GM10248 (cell line): ENCODE results near the gene PTBP3.

Experiments
- CTCF ChIA-PET: fragments of 300-600 bp; sonication (Branson Sonifier 250); formaldehyde crosslinking; extraction: SDS; loops from one replicate; lab custom pipeline; 2021; ENCODE audit warnings: antibody characterized with exemption; lab: Yijun Ruan, JAX
- POLR2A ChIA-PET: fragments of 350-650 bp; sonication (Branson Sonifier 250); formaldehyde crosslinking; extraction: SDS; loops from one replicate; lab custom pipeline; 2020; ENCODE audit warnings: antibody characterized with exemption; lab: Yijun Ruan, JAX
- DNase-seq: peaks from one replicate; pipeline ENCODE4 v3.0.0; 2012; ENCODE audit errors: extremely low spot score
- TF ChIP-seq, protein P1 (sequence below): IDR thresholded peaks from 2 replicates; pipeline ENCODE4 v1.5.1; 2012; ENCODE audit warnings: mild to moderate bottlenecking, low read depth; ENCODE audit errors: extremely low read depth, missing control alignments, control extremely low read depth

The PTBP3 gene

DNA sequence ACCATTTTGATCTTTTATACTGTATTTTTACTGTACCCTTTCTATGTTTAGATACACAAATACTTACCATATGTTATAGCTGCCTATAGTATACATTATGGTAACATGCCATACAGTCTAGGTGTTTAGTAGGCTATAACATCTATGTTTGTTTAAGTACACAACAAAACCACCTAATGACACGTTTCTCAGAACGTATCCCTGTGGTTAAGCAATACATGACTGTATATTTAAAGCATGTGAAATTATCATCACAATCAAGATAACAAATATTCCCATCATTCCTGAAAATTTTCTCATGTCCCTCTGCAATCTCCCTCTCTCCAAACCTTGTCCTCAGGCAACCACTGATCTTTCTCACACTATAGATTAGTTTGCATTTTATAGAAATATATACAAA, 91.9 kb downstream of the PTBP3 start:
- ChIA-PET CTCF (interaction anchor here (1.5 kb wide), 1 partner anchor 9 kb away, joined by 6 read pairs; no protein-coding TSS in a partner anchor), POLR2A (no interaction called here)
- TF ChIP-seq, protein P1, sequence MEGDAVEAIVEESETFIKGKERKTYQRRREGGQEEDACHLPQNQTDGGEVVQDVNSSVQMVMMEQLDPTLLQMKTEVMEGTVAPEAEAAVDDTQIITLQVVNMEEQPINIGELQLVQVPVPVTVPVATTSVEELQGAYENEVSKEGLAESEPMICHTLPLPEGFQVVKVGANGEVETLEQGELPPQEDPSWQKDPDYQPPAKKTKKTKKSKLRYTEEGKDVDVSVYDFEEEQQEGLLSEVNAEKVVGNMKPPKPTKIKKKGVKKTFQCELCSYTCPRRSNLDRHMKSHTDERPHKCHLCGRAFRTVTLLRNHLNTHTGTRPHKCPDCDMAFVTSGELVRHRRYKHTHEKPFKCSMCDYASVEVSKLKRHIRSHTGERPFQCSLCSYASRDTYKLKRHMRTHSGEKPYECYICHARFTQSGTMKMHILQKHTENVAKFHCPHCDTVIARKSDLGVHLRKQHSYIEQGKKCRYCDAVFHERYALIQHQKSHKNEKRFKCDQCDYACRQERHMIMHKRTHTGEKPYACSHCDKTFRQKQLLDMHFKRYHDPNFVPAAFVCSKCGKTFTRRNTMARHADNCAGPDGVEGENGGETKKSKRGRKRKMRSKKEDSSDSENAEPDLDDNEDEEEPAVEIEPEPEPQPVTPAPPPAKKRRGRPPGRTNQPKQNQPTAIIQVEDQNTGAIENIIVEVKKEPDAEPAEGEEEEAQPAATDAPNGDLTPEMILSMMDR = no peak
- no peak for DNase-seq

DNA sequence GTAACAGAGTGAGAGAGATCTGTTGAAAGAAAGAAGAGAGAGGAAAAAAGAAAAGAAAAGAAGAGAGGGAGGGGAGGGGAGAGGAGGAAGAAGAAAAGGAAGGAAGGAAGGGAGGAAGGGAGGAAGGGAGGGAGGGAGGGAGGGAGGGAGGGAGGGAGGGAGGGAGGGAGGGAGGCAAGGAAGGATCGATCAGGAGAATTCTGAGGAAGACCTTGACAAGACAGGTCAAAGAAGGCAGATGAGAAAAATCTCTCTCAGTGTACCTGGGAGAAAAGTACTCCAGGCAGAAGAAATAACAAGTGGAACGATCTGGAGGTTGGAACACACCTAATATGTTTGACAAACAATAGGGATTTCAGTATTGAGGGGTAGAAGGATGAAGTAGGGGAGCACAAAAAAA, 93.7 kb downstream of the PTBP3 start:
- TF ChIP-seq, protein P1 = no peak
- no peak for DNase-seq
- ChIA-PET POLR2A (no interaction called here), CTCF (no interaction called here)

DNA sequence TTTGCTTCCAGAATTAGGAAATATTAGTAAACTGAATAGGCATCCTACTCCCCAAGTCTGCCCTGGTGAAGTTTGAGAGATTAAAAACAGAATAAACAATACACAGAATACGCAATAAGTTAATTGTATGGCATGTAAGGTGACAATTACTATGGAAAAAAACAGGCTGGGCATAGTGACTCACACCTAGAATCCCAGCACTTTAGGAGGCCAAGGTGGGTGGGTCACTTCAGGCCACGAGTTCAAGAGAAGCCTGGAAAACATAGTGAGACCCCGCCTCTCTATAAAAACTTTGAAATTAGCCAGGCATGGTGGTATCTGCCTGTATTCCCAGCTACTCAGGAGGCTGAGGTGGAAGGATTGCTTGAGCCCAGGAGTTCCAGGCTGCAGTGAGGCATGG, 94.1 kb downstream of the PTBP3 start:
- ChIA-PET CTCF (no interaction called here), POLR2A (no interaction called here)
- DNase-seq = no peak
- TF ChIP-seq, protein P1 = no peak

DNA sequence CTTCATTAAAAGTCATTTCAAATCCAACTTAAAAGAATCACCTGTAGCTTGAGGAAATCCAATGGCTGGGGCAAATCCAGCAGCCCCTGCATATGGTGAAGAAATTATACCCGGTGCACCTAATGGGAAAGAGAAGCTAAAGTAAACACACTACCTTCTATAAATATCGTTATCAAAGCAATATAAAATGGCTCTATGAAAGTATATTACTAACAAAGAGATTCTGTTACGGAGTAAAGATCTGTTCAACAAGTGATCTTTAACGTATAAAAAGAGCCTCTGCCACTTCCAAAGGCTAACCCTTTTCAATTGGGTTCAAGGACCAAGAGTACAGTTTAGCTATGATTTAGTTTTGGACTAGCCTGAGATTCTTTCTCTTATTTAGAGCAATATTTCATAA, 98.6 kb downstream of the PTBP3 start:
- CTCF ChIA-PET = interaction anchor here (0.7 kb wide), 1 partner anchor 26 kb away, joined by 3 read pairs; no protein-coding TSS in a partner anchor
- no peak for DNase-seq
- POLR2A ChIA-PET = no interaction called here
- TF ChIP-seq, protein P1 = no peak

DNA sequence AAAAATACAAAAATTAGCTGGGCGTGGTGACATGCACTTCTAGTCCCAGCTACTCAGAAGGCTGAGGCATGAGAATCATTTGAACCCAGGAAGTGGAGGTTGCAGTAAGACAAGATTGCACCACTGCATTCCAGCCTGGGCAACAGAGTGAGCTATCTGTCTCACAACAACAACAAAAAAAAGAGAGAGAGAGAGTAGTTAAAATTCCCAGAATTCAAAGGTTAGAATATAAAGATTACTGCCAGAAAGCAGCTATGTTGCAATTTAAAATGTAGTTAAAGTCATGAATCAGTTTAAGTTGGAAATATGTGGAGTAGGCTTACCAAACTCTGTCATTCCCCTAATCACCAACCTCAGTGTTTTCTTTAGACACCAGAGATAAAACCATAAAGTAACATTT, 99.7 kb downstream of the PTBP3 start:
- TF ChIP-seq, protein P1 = no peak
- ChIA-PET CTCF (interaction anchor here (0.7 to 1.1 kb wide), 3 partner anchors 8 to 27 kb away, joined by 3 read pairs; no protein-coding TSS in a partner anchor), POLR2A (interaction anchor here (0.5 to 0.6 kb wide), 2 partner anchors 123 to 330 kb away, joined by 3 to 4 read pairs; no protein-coding TSS in a partner anchor)
- DNase-seq = no peak

DNA sequence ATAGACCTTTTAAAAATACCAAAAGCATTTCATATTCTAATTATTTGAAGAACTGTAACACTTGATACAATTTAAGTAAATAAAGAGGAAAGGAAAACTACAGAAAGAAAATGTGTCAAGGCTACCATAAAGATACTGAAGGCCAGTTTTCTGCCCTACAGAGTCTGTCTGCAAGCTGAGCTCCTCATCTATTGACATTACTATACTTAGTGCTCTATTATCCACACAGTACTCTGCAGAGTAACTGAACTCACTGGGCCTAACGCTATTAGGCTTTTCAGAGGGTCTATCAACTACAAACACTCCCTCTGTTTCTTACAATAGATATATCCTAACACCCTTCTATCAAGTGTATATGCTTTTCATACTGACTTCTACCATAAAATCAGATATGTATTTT, 101.2 kb downstream of the PTBP3 start:
- ChIA-PET POLR2A (no interaction called here), CTCF (interaction anchor here (2.1 kb wide), 1 partner anchor 9 kb away, joined by 6 read pairs; no protein-coding TSS in a partner anchor)
- TF ChIP-seq, protein P1 = no peak
- no peak for DNase-seq
